Measurements from ENCODE around the gene COL12A1.

Gene COL12A1

DNA sequence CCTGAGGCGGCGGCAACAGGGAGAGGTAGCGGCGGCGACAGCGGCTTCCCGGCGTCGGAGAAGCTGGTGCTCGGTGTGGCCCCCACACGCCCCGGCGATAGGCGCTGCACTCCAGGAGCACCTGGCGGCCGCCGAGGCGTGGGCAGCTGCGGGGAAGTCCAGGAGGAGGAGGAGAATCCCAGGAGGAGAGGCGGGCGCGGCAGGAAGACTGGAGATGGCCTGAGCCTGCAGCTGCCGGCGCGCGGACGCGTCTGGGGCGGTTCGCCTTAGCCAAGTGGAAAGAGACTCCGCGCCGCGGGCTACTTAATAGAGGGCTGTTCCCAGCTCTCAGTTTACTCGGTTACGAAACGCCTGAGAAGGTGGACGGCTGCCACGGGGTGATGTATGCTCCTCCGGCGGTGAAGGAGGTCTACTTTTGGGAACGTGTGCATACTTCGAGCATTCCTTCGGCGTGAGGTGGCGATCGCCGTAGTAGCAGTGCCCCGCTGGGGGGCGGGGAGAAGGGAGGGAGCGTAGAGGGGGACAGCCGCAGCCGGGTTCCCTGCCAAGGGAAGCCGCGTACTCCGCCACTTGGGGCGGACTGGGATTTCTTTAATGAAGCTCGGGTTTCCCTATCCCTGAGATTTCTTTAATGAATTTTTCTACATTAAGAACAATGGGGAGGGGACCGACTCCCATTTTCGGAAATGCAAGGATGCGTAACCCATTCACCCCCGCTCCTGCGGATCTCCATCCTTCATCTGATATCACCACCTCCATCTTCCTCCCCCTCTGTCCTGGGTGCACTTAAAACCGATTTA lies at the start of gene COL12A1:
COL12A1 (minus strand) TSS at position 278 of the 800 bp plus-strand sequence. CDS start 3,261 bp downstream, outside the sequence.
- DNase-seq (ENCODE audit: low spot score) = no peak

GRCh38 chr6:75250552-75250951 lies 44.7 kb upstream of the COL12A1 start:
- no peak for DNase-seq (ENCODE audit: low spot score)

DNA sequence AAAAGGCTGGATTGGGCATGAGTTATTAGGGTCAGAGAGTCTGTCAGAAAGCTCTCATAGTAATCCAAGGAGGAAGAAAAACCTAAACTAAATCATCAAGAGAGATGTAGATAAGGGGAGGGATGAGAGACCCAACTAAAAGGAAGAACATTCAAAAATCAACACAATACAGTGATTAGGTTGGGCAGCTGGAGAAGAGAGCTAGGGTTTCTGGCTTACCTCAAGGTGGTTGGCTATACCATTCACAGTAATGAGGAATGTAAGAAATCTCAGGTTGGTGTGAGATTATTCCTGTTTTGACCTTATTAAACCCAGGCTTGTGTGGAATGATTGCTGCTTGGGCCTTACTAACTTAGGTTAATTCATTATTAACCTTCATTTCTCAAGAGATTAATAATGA lies 44.0 kb upstream of the COL12A1 start:
- DNase-seq (ENCODE audit: low spot score) = no peak

DNA sequence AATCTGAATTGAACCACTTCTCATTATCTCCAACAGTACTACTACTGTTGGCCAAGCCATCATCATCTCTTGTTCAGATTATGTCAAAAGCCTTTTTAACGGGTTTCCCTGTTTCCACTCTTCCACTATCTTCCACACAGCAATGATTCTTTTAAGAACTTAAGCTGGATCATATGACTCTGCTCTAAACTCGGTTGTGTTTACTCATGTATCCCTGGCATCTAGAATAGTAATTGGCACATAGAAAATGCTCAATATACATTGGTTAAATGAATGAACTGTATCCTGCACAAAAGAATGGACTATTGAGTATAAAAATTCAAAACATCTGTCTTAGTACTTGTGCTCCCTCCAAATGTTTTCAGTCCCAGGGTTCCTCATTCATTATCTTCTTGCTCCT lies 40.5 kb upstream of the COL12A1 start:
- no peak for DNase-seq (ENCODE audit: low spot score)

DNA sequence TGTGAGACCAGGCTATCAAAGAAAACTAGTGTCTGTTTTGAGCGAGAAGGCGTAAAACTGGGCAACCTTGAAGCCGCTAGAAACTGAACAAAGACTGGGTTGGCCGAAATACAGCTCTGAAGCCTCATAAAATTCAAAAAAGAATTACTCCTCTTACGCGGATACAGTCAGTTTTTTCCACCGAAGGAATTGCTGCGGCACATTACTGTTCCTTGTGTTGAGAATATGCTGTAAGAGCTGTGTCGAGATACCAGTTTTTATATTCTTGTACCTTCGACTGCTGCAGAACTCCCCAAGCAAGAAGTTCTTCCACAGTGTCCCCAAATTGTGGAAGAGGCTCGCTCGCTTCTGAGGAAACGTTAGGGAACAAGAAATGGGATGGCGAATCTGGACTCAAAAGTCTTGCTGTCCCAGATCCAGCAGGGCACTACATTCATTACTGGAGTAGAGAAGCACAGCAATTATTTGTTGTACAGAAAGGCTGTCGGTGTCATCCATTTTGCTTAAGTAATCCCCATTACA lies 38.3 kb upstream of the COL12A1 start:
- no peak for DNase-seq (ENCODE audit: low spot score)

DNA sequence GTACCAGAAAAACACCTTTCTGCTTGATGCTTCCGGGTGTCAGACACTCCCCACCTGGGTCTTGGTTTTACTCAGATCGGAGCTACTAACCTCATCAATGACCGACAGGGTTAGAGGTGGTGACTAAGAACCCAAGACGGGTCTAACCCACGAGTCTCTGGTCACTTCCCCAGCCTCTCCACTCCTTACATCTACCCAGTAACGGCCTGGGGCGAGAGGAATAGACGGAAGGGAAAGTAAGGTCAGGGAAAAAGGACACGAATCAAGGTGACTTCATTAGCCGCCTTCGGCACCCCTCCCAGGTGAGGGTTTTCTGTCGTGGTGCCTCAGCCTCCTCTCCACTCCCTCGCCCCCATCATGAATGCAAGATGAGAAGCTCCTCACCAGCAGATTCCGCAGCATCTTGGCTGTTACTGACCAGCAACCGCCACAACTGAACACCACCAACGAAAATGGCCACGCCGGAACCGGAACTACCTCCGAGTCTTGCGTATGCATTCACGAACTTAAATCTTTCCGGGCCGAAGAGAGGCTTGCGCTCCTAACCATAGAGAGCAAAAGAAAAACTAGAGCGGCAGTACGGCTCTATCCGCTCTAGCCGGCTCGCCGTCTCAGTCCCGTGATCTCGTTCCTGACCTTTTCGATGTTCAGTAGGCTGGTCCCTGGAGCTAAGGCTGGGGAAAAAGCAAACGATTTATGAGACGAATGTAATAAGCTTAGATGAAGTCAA lies 37.6 kb upstream of the COL12A1 start, which contains the start of gene COX7A2:
COX7A2 (minus strand) TSS at position 469 of the 730 bp plus-strand sequence; CDS start at position 402, 67 bp downstream.
- DNase-seq (ENCODE audit: low spot score) = peak; percentile 97

- no peak for DNase-seq (ENCODE audit: low spot score)
Observed at GRCh38 chr6:75236630-75237029, 30.8 kb upstream of the COL12A1 start.

DNA sequence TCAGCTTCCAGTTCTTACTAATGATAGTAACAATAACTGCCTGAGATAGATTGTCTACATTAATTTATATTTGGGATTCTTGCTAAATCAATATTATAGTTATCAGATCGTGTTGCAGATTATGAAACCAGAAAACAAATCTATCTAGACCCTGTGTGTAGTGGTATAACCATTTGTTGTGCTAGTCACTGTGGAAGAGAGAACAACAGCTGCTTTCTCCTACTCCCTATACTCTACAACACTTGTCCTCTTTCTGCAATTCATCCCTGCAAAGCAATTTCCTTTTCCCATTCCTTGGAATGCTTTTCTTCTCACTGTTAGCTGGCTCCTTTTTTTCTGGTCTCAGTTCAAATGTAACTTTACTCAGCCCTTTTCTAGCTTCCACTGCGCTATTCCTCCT lies 29.4 kb upstream of the COL12A1 start:
- DNase-seq (ENCODE audit: low spot score) = no peak

- DNase-seq (ENCODE audit: low spot score) = no peak
Observed at GRCh38 chr6:75234126-75234865, 28.4 kb upstream of the COL12A1 start.

GRCh38 chr6:75233092-75233615 lies 27.3 kb upstream of the COL12A1 start:
- DNase-seq (ENCODE audit: low spot score) = no peak

- no peak for DNase-seq (ENCODE audit: low spot score)
Observed at GRCh38 chr6:75230484-75231325, 24.9 kb upstream of the COL12A1 start.

- DNase-seq (ENCODE audit: low spot score) = no peak
Observed at GRCh38 chr6:75224303-75224926, 18.6 kb upstream of the COL12A1 start.

- no peak for DNase-seq (ENCODE audit: low spot score)
Observed at GRCh38 chr6:75223428-75223827, 17.6 kb upstream of the COL12A1 start.

DNA sequence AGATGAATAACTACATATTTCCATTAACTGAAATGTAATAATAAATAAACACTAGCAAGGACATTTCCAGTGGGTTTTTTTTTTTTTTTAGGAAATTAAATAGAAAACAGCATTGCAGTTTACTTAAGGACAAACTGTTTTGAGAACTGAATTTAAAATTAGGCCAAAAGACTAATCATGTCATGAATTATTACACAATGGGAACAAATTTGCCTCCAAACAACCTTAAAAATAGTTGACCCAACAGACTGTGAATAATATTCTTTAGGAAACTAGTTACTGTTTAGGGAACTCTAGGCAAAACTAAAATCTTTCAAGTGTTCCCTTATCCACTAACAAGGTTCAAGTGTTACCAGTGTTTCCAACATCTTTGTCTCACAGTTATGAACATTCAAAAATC lies 16.4 kb upstream of the COL12A1 start:
- no peak for DNase-seq (ENCODE audit: low spot score)

GRCh38 chr6:75221116-75221515 lies 15.3 kb upstream of the COL12A1 start:
- no peak for DNase-seq (ENCODE audit: low spot score)

GRCh38 chr6:75220357-75220756 lies 14.5 kb upstream of the COL12A1 start:
- DNase-seq (ENCODE audit: low spot score) = no peak

- no peak for DNase-seq (ENCODE audit: low spot score)
Observed at GRCh38 chr6:75219263-75219662, 13.4 kb upstream of the COL12A1 start.

DNA sequence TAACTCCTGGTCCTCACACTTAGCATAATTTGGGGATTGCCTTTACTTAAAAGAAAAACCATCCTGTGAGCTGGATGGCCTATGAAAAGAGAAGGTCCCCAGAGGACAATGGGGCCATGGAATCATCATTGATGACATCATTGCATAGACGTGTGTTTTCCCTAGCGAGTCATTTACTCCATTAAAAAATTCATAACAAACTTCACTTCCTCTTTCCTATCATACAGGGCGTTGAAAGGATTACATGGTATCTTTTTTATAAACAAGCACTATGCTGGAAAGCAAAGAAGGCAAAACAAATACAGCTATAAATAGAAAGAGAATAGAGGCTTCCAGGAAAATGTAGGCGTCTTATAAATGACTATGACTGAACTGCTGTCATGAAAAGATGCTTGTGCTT lies 11.3 kb upstream of the COL12A1 start:
- no peak for DNase-seq (ENCODE audit: low spot score)

GRCh38 chr6:75215291-75215690 lies 9.4 kb upstream of the COL12A1 start:
- DNase-seq (ENCODE audit: low spot score) = no peak

- DNase-seq (ENCODE audit: low spot score) = peak; percentile 37
Observed at GRCh38 chr6:75213732-75214131, 7.9 kb upstream of the COL12A1 start.

DNA sequence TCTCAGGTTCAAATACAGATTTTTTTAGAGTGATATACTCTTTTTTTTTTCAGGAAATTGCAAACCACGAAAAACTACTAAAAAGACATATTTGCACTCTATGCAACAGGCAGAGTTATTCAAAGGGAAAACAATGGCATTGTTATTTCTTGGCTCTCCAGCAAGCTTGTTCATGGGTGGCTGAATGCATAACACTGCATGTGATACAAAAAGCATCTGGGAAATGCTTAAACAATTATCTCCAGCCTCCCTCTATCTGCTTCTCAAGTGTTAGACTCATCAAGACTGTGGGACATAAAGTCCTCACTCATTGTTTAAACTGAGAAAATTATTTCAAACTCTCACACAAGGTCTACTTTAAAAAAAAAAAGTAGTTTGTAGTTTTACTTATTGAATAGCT lies 7.3 kb upstream of the COL12A1 start:
- DNase-seq (ENCODE audit: low spot score) = no peak
